ENCODE results near the gene EPO.

Gene EPO

DNA sequence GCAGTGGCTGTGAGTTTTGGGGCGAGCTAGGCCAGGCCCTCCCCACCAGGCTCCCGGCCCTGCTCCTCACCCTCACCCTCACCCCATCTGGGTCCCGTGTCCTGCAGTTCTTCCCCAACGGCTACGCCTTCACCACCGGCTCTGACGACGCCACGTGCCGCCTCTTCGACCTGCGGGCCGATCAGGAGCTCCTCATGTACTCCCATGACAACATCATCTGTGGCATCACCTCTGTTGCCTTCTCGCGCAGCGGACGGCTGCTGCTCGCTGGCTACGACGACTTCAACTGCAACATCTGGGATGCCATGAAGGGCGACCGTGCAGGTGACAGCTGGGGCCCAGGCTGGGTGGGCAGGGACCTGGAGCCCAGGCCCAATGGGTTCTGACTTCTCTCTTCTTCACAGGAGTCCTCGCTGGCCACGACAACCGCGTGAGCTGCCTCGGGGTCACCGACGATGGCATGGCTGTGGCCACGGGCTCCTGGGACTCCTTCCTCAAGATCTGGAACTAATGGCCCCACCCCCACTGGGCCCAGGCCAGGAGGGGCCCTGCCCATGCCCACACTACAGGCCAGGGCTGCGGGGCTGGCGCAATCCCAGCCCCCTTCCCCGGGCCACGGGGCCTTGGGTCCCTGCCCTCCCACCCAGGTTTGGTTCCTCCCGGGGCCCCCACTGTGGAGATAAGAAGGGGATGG is 41.8 kb upstream of the EPO start:
- H3K36me3 ChIP-seq (ENCODE audit: insufficient read depth, low read depth, low read length) = peaks cover 69% of the 10 kb centered on the region
- peaks cover 3% of the 10 kb centered on the region; the same call in 1 of the 2 replicates for H3K4me1 ChIP-seq (ENCODE audit: insufficient read depth, low read length)
- no peaks in the 10 kb centered on the region for H3K9me3 ChIP-seq (ENCODE audit: insufficient read depth, low read depth, low read length)
- H3K27ac ChIP-seq (ENCODE audit: low read length) = no peak overlapping the region
- H3K27me3 ChIP-seq (ENCODE audit: insufficient read depth, low read length) = no peaks in the 10 kb centered on the region
- no peak overlapping the region for H3K9ac ChIP-seq (ENCODE audit: low read depth, low read length)
- no peak overlapping the region for H3K4me3 ChIP-seq (ENCODE audit: low read length)

GRCh38 chr7:100679129-100679926 is 40.9 kb upstream of the EPO start:
- peaks cover 3% of the 10 kb centered on the region; the same call in 1 of the 2 replicates for H3K4me1 ChIP-seq (ENCODE audit: insufficient read depth, low read length)

GRCh38 chr7:100679927-100680575 is 40.2 kb upstream of the EPO start:
- Histone ChIP-seq H3K9ac (ENCODE audit: low read depth, low read length) (no peak overlapping the region), H3K4me1 (ENCODE audit: insufficient read depth, low read length) (peaks cover 3% of the 10 kb centered on the region; the same call in 1 of the 2 replicates), H3K27ac (ENCODE audit: low read length) (no peak overlapping the region), H3K27me3 (ENCODE audit: insufficient read depth, low read length) (no peaks in the 10 kb centered on the region), H3K9me3 (ENCODE audit: insufficient read depth, low read depth, low read length) (no peaks in the 10 kb centered on the region), H3K36me3 (ENCODE audit: insufficient read depth, low read depth, low read length) (peaks cover 84% of the 10 kb centered on the region), H3K4me3 (ENCODE audit: low read length) (no peak overlapping the region)

More at GRCh38 chr7:100679129-100679926, 40.9 kb upstream of the EPO start:
- Histone ChIP-seq H3K36me3 (ENCODE audit: insufficient read depth, low read depth, low read length) (peaks cover 77% of the 10 kb centered on the region), H3K27me3 (ENCODE audit: insufficient read depth, low read length) (no peaks in the 10 kb centered on the region), H3K9ac (ENCODE audit: low read depth, low read length) (no peak overlapping the region), H3K9me3 (ENCODE audit: insufficient read depth, low read depth, low read length) (no peaks in the 10 kb centered on the region), H3K27ac (ENCODE audit: low read length) (no peak overlapping the region), H3K4me3 (ENCODE audit: low read length) (no peak overlapping the region)

- Histone ChIP-seq H3K9ac (ENCODE audit: low read depth, low read length) (no peak overlapping the region), H3K36me3 (ENCODE audit: insufficient read depth, low read depth, low read length) (peaks cover 91% of the 10 kb centered on the region), H3K4me3 (ENCODE audit: low read length) (no peak overlapping the region), H3K4me1 (ENCODE audit: insufficient read depth, low read length) (peaks cover 3% of the 10 kb centered on the region; the same call in 1 of the 2 replicates), H3K27ac (ENCODE audit: low read length) (no peak overlapping the region), H3K9me3 (ENCODE audit: insufficient read depth, low read depth, low read length) (no peaks in the 10 kb centered on the region), H3K27me3 (ENCODE audit: insufficient read depth, low read length) (no peaks in the 10 kb centered on the region)
Observed at GRCh38 chr7:100680576-100681271, 39.5 kb upstream of the EPO start.

DNA sequence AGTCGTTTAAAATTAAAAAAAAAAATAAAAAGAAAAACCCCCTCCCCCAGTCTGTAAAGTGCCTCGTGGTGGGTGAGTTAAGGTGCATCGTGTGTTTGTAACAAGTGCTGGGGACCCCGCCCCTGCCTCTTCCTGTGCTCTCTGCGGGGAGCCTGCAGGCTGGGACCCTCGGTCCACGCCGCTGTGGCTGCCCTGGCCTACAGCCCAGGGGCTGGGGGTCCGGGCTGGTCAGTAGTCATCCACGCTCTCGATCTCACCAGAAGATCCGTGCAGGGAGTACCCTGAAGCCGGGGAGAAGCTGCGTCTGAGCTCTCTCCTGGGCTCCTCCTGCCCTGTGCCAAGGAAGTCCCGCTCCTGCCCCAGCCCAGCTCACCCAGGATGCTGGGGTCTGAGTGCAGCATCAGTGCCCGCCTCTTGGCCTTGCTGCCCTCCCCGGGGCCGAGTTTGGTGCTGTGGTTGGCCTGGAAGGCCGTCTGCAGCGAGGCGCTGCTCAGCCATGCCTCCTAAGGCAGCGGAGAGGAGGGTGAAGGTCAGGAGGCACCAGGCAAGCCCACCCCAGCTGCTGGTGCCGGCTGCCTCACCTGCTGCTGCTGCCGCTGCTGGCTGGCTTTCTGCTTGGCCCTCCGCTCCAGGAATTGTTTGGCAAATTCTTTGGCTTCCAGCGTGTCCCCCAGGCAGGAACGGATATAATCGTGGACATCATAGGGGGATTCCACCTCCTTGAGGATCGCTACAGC is 38.6 kb upstream of the EPO start:
- Histone ChIP-seq H3K27me3 (ENCODE audit: insufficient read depth, low read length) (no peaks in the 10 kb centered on the region), H3K9ac (ENCODE audit: low read depth, low read length) (no peak overlapping the region), H3K4me3 (ENCODE audit: low read length) (no peak overlapping the region), H3K27ac (ENCODE audit: low read length) (no peak overlapping the region), H3K9me3 (ENCODE audit: insufficient read depth, low read depth, low read length) (no peaks in the 10 kb centered on the region), H3K4me1 (ENCODE audit: insufficient read depth, low read length) (no peaks in the 10 kb centered on the region), H3K36me3 (ENCODE audit: insufficient read depth, low read depth, low read length) (peaks cover 97% of the 10 kb centered on the region)

GRCh38 chr7:100682228-100682741 is 38.0 kb upstream of the EPO start:
- Histone ChIP-seq H3K9ac (ENCODE audit: low read depth, low read length) (no peak overlapping the region), H3K27ac (ENCODE audit: low read length) (no peak overlapping the region), H3K36me3 (ENCODE audit: insufficient read depth, low read depth, low read length) (peaks cover 97% of the 10 kb centered on the region), H3K4me3 (ENCODE audit: low read length) (no peak overlapping the region), H3K9me3 (ENCODE audit: insufficient read depth, low read depth, low read length) (no peaks in the 10 kb centered on the region), H3K27me3 (ENCODE audit: insufficient read depth, low read length) (no peaks in the 10 kb centered on the region), H3K4me1 (ENCODE audit: insufficient read depth, low read length) (no peaks in the 10 kb centered on the region)

GRCh38 chr7:100682991-100683658 is 37.1 kb upstream of the EPO start:
- H3K27me3 ChIP-seq (ENCODE audit: insufficient read depth, low read length) = no peaks in the 10 kb centered on the region
- H3K27ac ChIP-seq (ENCODE audit: low read length) = no peak overlapping the region
- H3K4me1 ChIP-seq (ENCODE audit: insufficient read depth, low read length) = no peaks in the 10 kb centered on the region
- H3K9me3 ChIP-seq (ENCODE audit: insufficient read depth, low read depth, low read length) = no peaks in the 10 kb centered on the region
- peaks cover 96% of the 10 kb centered on the region for H3K36me3 ChIP-seq (ENCODE audit: insufficient read depth, low read depth, low read length)
- H3K4me3 ChIP-seq (ENCODE audit: low read length) = no peak overlapping the region
- no peak overlapping the region for H3K9ac ChIP-seq (ENCODE audit: low read depth, low read length)

- no peak overlapping the region for H3K9ac ChIP-seq (ENCODE audit: low read depth, low read length)
- no peaks in the 10 kb centered on the region for H3K9me3 ChIP-seq (ENCODE audit: insufficient read depth, low read depth, low read length)
- H3K27ac ChIP-seq (ENCODE audit: low read length) = no peak overlapping the region
- H3K4me3 ChIP-seq (ENCODE audit: low read length) = no peak overlapping the region
- H3K4me1 ChIP-seq (ENCODE audit: insufficient read depth, low read length) = no peaks in the 10 kb centered on the region
- no peaks in the 10 kb centered on the region for H3K27me3 ChIP-seq (ENCODE audit: insufficient read depth, low read length)
- peaks cover 98% of the 10 kb centered on the region for H3K36me3 ChIP-seq (ENCODE audit: insufficient read depth, low read depth, low read length)
Observed at GRCh38 chr7:100683659-100684533, 36.4 kb upstream of the EPO start.

- Histone ChIP-seq H3K4me3 (ENCODE audit: low read length) (no peak overlapping the region), H3K9me3 (ENCODE audit: insufficient read depth, low read depth, low read length) (no peaks in the 10 kb centered on the region), H3K4me1 (ENCODE audit: insufficient read depth, low read length) (no peaks in the 10 kb centered on the region), H3K27ac (ENCODE audit: low read length) (no peak overlapping the region), H3K27me3 (ENCODE audit: insufficient read depth, low read length) (no peaks in the 10 kb centered on the region), H3K9ac (ENCODE audit: low read depth, low read length) (no peak overlapping the region), H3K36me3 (ENCODE audit: insufficient read depth, low read depth, low read length) (peaks cover 98% of the 10 kb centered on the region)
Observed at GRCh38 chr7:100684534-100685042, 35.7 kb upstream of the EPO start.
